Parathyroid adenoma (tissue), 2 donors: ENCODE data around the gene NUDT22.

Experiments used
- H2AFZ ChIP-seq: fragments of 300-600 bp; sonication (generic); one replicate; pipeline ENCODE4 v1.7.0; 2017; ENCODE audit warnings: antibody characterized with exemption, mild to moderate bottlenecking
- H3K27ac ChIP-seq: fragments of 300-600 bp; sonication (generic); one replicate; pipeline ENCODE4 v1.7.0; 2017
- H3K27me3 ChIP-seq: fragments of 300-600 bp; sonication (generic); one replicate; pipeline ENCODE4 v1.7.0; 2017; ENCODE audit warnings: low read length; ENCODE audit not compliant: control insufficient read depth, insufficient read depth
- H3K36me3 ChIP-seq: fragments of 300-600 bp; sonication (generic); one replicate; pipeline ENCODE4 v1.7.0; 2017; ENCODE audit warnings: low read length; ENCODE audit not compliant: control insufficient read depth, insufficient read depth
- H3K4me1 ChIP-seq: fragments of 300-600 bp; sonication (generic); one replicate; pipeline ENCODE4 v1.7.0; 2017; ENCODE audit warnings: control low read depth
- H3K4me2 ChIP-seq: fragments of 300-600 bp; sonication (generic); one replicate; pipeline ENCODE4 v1.7.0; 2017; ENCODE audit warnings: low read length
- H3K4me3 ChIP-seq: fragments of 300-600 bp; sonication (generic); one replicate; pipeline ENCODE4 v1.7.0; 2017; ENCODE audit warnings: low read depth, low read length
- H3K79me2 ChIP-seq: fragments of 300-600 bp; sonication (generic); one replicate; pipeline ENCODE4 v1.7.0; 2017; ENCODE audit warnings: control low read depth
- H3K9ac ChIP-seq: fragments of 300-600 bp; sonication (generic); one replicate; pipeline ENCODE4 v1.7.0; 2017; ENCODE audit warnings: mild to moderate bottlenecking
- H3K9me3 ChIP-seq: fragments of 300-600 bp; sonication (generic); one replicate; pipeline ENCODE4 v1.7.0; 2017; ENCODE audit warnings: low read length; ENCODE audit not compliant: control insufficient read depth
- TF ChIP-seq, protein P1 (sequence below): fragments of 300-600 bp; sonication (generic); IDR thresholded peaks from one replicate; pipeline ENCODE4 v1.7.0; 2017; ENCODE audit warnings: antibody characterized with exemption, mild to moderate bottlenecking
- donor health status: primary hyperparathyroidism.

The NUDT22 gene

DNA sequence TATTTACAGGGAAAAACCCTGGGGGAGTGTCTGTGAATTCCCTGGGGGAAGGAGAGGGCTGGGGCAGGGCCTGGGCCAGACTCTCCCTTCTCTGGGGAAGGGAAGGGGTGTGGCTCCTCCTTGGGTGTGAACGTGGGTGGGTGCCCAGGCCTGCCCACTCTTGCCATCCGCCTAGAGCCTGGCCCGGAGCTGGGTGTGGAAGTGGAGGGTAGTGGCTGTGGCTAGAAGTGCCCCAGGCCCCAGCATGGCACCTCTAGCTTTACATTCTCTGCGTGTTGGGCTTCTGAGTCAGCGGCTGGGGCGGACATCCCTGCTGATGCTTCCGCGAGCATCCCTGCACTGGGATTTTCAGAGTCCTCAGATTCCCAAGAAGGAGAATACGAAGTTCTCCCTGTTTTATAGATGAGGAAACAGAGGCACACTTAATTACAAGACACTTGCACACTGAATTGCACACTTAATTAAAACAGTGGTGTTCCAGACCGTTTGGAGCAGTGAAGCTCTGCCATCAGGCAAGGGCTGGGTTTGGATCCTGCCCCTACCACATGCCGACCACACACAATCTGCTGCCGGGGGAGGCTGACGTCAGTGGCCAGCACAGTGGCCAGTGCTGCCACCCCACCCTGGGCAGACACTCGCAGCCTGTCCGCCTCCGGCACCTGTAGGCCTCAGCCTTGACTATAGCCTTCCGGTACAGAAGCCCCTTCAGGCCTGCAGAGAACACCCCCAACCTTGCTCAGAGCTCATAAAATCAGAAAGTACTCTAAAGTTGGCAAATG lies 50.8 kb downstream of the NUDT22 start:
- Histone ChIP-seq H3K4me3 (no peak overlapping the region), H3K36me3 (no peaks in the 10 kb centered on the region), H3K79me2 (peaks cover 5% of the 10 kb centered on the region), H3K27me3 (no peaks in the 10 kb centered on the region), H2AFZ (no peak overlapping the region), H3K9ac (no peak overlapping the region), H3K27ac (no peak overlapping the region), H3K4me1 (no peaks in the 10 kb centered on the region), H3K4me2 (no peak overlapping the region), H3K9me3 (no peaks in the 10 kb centered on the region)
- TF ChIP-seq, protein P1, sequence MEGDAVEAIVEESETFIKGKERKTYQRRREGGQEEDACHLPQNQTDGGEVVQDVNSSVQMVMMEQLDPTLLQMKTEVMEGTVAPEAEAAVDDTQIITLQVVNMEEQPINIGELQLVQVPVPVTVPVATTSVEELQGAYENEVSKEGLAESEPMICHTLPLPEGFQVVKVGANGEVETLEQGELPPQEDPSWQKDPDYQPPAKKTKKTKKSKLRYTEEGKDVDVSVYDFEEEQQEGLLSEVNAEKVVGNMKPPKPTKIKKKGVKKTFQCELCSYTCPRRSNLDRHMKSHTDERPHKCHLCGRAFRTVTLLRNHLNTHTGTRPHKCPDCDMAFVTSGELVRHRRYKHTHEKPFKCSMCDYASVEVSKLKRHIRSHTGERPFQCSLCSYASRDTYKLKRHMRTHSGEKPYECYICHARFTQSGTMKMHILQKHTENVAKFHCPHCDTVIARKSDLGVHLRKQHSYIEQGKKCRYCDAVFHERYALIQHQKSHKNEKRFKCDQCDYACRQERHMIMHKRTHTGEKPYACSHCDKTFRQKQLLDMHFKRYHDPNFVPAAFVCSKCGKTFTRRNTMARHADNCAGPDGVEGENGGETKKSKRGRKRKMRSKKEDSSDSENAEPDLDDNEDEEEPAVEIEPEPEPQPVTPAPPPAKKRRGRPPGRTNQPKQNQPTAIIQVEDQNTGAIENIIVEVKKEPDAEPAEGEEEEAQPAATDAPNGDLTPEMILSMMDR = no peak

DNA sequence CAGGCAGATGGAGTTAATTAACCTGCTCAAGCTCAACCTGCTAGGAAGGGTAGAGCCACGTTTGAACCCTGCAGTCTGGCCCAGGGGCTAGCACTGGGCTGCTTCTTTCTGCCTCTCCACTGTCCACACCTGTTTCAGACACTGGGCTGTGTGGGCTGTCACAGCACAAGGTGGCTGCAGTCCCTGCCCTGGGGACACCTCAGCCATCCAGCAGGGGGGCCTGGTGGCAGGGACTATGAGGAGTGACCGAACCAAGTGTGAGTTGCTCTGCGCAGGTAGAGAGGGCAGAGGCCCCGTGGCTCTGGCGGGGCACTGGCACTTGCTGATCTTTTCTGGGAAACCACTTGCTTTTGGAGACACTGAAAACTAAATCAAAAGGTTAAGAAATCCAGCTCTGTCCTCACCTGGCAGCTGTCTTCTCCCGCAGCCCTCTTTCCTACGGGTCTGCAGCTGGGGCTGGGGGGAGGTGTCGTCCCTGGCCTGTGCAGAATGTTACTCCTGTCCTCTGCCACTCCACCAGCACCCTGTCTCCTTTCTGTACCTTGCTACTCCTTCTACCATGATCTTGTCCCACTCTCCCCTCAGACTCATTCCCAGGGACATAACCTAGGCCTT lies 52.6 kb downstream of the NUDT22 start:
- no peak overlapping the region for H3K27ac ChIP-seq
- H2AFZ ChIP-seq = no peak overlapping the region
- no peak overlapping the region for H3K9ac ChIP-seq
- H3K4me1 ChIP-seq = peaks cover 2% of the 10 kb centered on the region
- H3K36me3 ChIP-seq = no peaks in the 10 kb centered on the region
- H3K79me2 ChIP-seq = peaks cover 16% of the 10 kb centered on the region
- no peak overlapping the region for H3K4me2 ChIP-seq
- no peaks in the 10 kb centered on the region for H3K27me3 ChIP-seq
- TF ChIP-seq, protein P1 = no peak
- H3K4me3 ChIP-seq = no peak overlapping the region
- H3K9me3 ChIP-seq = no peaks in the 10 kb centered on the region
